ENCODE data around the gene HTR4.

HTR4 gene

GRCh38 chr5:148483750-148484149 is 170.6 kb downstream of the HTR4 start:
- TF ChIP-seq CTCF (IDR thresholded peaks at IDR 0.05; ENCODE audit: extremely low read depth, missing control alignments) = no peak
- DNase-seq (ENCODE audit: low spot score) = no peak

GRCh38 chr5:148482697-148483462 is 171.4 kb downstream of the HTR4 start:
- peak; percentile 82 for TF ChIP-seq CTCF (IDR thresholded peaks at IDR 0.05; ENCODE audit: extremely low read depth, missing control alignments)
- peak; percentile 58 for DNase-seq (ENCODE audit: low spot score)

GRCh38 chr5:148482196-148482595 is 172.1 kb downstream of the HTR4 start:
- no peak for DNase-seq (ENCODE audit: low spot score)
- no peak for TF ChIP-seq CTCF (IDR thresholded peaks at IDR 0.05; ENCODE audit: extremely low read depth, missing control alignments)

GRCh38 chr5:148477429-148477828 is 176.9 kb downstream of the HTR4 start:
- no peak for DNase-seq (ENCODE audit: low spot score)
- TF ChIP-seq CTCF (IDR thresholded peaks at IDR 0.05; ENCODE audit: extremely low read depth, missing control alignments) = no peak

- DNase-seq (ENCODE audit: low spot score) = no peak
- no peak for TF ChIP-seq CTCF (IDR thresholded peaks at IDR 0.05; ENCODE audit: extremely low read depth, missing control alignments)
Measured at GRCh38 chr5:148476302-148476701, 178.0 kb downstream of the HTR4 start.

GRCh38 chr5:148474025-148474511 is 180.3 kb downstream of the HTR4 start:
- no peak for TF ChIP-seq CTCF (IDR thresholded peaks at IDR 0.05; ENCODE audit: extremely low read depth, missing control alignments)
- DNase-seq (ENCODE audit: low spot score) = no peak

- no peak for TF ChIP-seq CTCF (IDR thresholded peaks at IDR 0.05; ENCODE audit: extremely low read depth, missing control alignments)
- no peak for DNase-seq (ENCODE audit: low spot score)
Measured at GRCh38 chr5:148471379-148471778, 182.9 kb downstream of the HTR4 start.

Measured in GM20000 (cell line).